Stimulated activated memory B cell treated with anti-CD40 and anti-IgM and Interleukin-4, amounts not matched to agents 10 μg/mL and 1 μg/mL and 100 μg/mL, for 72 hours (primary cell): ENCODE results near the gene TOMM20.

ENCODE experiments used
- ATAC-seq: fragments of 150-1000 bp; cut with Tn5 transposase; 2 replicates; pipeline ENCODE4 v1.10.0; 2021
- H3K27ac Mint-ChIP-seq: one replicate; pipeline ENCODE4 v1.8.0; 2022; ENCODE audit warnings: mild to moderate bottlenecking, mixed read lengths
- H3K27me3 Mint-ChIP-seq: one replicate; pipeline ENCODE4 v1.8.0; 2022; ENCODE audit warnings: mixed read lengths
- H3K36me3 Mint-ChIP-seq: one replicate; pipeline ENCODE4 v1.8.0; 2022; ENCODE audit warnings: mixed read lengths
- H3K4me1 Mint-ChIP-seq: one replicate; pipeline ENCODE4 v1.8.0; 2022; ENCODE audit warnings: mixed read lengths
- H3K4me3 Mint-ChIP-seq: one replicate; pipeline ENCODE4 v1.8.0; 2022; ENCODE audit warnings: mild to moderate bottlenecking, moderate library complexity, mixed read lengths
- H3K9me3 Mint-ChIP-seq: one replicate; pipeline ENCODE4 v1.8.0; 2022; ENCODE audit warnings: mixed read lengths

The TOMM20 gene

DNA sequence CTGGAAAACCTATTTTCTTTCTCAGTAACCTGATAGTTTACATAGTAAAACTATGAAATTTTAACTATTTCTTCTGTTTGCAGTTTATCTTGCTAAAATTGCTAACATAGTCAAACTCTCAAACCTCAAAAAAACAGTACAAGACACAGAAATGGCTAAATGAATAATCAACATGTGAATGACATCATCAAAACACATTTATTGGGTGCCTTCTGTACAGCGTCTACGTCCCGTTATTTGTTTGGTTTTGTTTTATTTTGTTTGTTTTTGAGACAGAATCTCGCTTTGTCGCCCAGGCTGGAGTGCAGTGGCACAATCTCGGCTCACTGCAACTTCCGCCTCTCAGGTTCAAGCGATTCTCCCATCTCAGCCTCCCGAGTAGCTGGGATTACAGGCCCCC, 21.2 kb upstream of the TOMM20 start:
- Mint-ChIP-seq H3K4me3 (no peak overlapping the region), H3K4me1 (peaks cover 29% of the 10 kb centered on the region), H3K9me3 (no peaks in the 10 kb centered on the region), H3K27me3 (no peaks in the 10 kb centered on the region), H3K27ac (peak overlapping the region; percentile 15), H3K36me3 (peaks cover 42% of the 10 kb centered on the region)
- no peak for ATAC-seq

DNA sequence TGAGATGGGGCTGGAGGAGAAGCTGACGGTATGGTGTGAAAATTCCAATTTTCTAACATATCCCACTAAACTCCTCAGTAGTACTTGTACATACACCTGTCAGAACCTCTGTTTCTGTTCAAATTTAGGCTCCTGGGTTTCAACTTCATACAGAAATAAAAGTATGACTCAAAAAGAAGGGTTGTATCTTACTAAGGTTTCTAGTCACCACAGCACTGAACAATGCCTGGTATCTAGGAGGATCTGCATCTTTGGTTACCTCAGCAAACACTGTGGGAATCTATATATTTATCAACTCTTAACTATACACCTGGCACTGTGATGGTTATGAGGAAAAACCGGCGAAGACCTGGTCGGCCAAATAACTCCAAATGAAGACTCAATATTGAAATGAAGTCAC, 18.6 kb upstream of the TOMM20 start:
- ATAC-seq: no peak
- H3K36me3 Mint-ChIP-seq: peaks cover 27% of the 10 kb centered on the region
- H3K27me3 Mint-ChIP-seq: no peaks in the 10 kb centered on the region

DNA sequence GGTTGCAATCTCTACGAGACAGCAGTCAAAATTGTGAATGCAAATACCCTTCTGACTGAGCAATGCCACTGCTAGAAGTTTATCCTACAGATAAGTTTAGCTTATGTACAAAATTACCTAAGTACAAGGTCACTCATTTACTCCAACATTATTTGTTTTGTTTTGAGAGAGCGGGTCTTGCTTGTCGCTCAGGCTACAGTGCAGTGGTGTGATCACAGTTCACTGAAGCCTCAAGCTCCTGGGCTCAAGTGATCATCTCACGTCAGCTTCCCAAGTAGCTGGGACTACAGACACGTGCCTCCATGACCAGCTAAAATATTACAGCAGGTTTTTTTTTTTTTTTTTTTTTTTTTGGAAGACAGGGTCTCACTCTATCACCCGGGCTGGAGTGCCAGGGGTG, 17.0 kb upstream of the TOMM20 start:
- Mint-ChIP-seq H3K4me3 (no peak overlapping the region), H3K27ac (no peak overlapping the region), H3K9me3 (no peaks in the 10 kb centered on the region), H3K4me1 (peaks cover 20% of the 10 kb centered on the region), H3K27me3 (no peaks in the 10 kb centered on the region), H3K36me3 (peaks cover 28% of the 10 kb centered on the region)
- no peak for ATAC-seq

More for the DNA sequence above, 18.6 kb upstream of the TOMM20 start:
- H3K27ac Mint-ChIP-seq: no peak overlapping the region
- H3K9me3 Mint-ChIP-seq: no peaks in the 10 kb centered on the region
- no peak overlapping the region for H3K4me3 Mint-ChIP-seq
- H3K4me1 Mint-ChIP-seq: peaks cover 29% of the 10 kb centered on the region

DNA sequence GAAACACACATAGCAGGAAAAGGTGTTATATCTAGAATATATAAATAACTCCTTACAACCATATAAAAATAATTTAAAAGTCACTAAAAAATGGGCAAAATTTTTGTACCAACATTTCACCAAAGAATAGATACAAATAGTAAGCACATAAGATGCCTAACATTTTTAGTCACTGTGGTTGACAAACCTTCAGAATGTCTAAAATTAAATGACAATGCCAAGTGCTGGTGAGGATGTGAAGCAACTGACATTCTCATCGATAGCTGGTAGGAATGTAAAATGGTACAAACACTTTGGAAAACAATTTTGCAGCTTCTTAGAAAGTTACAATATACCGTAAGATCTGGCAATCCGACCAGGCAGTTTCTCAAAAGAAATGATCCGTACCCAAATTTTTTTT, 14.4 kb upstream of the TOMM20 start:
- H3K9me3 Mint-ChIP-seq: no peaks in the 10 kb centered on the region
- H3K27ac Mint-ChIP-seq: no peak overlapping the region
- no peaks in the 10 kb centered on the region for H3K27me3 Mint-ChIP-seq
- H3K4me3 Mint-ChIP-seq: no peak overlapping the region
- H3K4me1 Mint-ChIP-seq: peaks cover 27% of the 10 kb centered on the region
- H3K36me3 Mint-ChIP-seq: peaks cover 43% of the 10 kb centered on the region
- ATAC-seq: no peak

DNA sequence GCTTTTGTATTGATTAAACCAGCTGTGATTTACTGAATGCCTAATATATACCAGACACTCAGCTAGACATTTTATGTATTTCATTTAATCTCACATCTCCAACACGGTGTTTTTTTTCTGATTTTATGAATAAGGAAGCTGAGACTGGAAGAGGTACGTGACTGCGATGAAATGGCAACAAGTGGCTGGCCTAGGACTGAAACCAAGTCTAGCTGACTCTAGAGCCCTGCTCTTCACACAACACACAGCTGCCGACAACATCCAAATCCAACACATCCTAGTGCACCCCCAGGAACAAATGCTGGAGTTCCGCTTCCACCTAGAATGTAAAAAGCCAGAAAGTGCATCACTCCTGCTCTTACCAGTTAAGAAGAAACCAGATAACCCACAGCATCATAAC, 10.7 kb upstream of the TOMM20 start:
- H3K27me3 Mint-ChIP-seq: no peaks in the 10 kb centered on the region
- H3K4me1 Mint-ChIP-seq: peaks cover 13% of the 10 kb centered on the region
- H3K4me3 Mint-ChIP-seq: no peak overlapping the region
- H3K36me3 Mint-ChIP-seq: peaks cover 64% of the 10 kb centered on the region
- H3K27ac Mint-ChIP-seq: peak overlapping the region; percentile 44
- no peaks in the 10 kb centered on the region for H3K9me3 Mint-ChIP-seq
- ATAC-seq: no peak

DNA sequence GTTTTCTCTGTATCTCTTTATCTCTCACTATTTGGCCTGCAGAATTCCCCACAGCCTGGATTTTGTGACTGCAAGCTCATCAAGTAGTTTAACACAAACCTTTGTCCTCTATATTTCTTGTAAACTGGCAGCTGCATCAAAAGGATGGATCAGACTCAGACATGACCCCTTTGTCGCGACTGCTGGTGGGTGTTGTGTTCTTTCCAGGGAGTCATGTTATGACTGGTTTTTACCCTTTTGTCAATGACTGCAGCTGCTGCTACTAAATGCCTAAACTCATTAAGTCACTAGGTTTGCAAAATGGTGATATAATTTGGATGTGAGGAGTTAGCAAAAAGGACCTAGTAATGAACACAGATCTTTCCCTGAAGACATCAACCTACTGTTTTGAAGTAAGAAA, 10.2 kb upstream of the TOMM20 start:
- no peaks in the 10 kb centered on the region for H3K27me3 Mint-ChIP-seq

DNA sequence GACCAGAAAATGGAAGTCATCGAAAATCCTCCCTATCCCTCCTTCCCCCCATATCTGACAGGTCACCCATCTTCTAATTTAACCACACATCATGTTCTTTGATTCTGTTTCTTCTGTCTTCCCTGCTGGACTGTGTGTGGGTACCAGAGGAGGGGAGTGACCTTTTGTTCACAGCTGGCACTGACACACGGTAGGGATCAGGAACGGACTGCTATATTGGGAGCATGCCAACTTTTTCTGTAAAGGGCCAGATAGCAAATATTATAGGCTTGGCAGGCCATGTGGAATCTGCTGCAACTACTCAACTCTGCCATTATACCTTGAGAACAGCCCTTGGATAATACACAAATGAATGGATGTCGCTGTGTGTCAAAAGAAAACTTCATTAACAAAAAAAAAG, 7.5 kb upstream of the TOMM20 start:
- Mint-ChIP-seq H3K36me3 (peaks cover 77% of the 10 kb centered on the region), H3K4me1 (peaks cover 13% of the 10 kb centered on the region), H3K27me3 (no peaks in the 10 kb centered on the region), H3K4me3 (no peak overlapping the region), H3K9me3 (no peaks in the 10 kb centered on the region), H3K27ac (no peak overlapping the region)
- no peak for ATAC-seq

More for the DNA sequence above, 10.2 kb upstream of the TOMM20 start:
- H3K9me3 Mint-ChIP-seq: no peaks in the 10 kb centered on the region
- H3K27ac Mint-ChIP-seq: peak overlapping the region; percentile 44
- H3K4me1 Mint-ChIP-seq: peaks cover 13% of the 10 kb centered on the region
- H3K36me3 Mint-ChIP-seq: peaks cover 69% of the 10 kb centered on the region
- ATAC-seq: no peak
- no peak overlapping the region for H3K4me3 Mint-ChIP-seq

DNA sequence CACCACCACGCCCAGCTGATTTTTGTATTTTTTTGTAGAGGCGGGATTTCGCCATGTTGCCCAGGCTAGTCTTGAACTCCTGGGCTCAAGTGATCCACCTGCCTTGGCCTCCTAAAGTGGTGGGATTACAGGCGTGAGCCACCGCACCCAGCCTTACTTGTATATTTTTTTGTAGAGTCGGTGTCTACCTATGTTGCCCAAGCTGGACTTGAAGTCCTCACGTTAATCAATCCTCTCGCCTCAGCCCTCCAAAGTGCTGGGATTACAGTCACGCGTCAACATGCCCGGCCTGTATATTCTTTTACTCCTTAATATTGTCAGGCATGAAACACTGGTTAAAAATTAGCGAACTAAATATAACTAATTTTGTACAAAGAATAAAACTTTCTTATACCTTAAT, 5.5 kb upstream of the TOMM20 start:
- Mint-ChIP-seq H3K9me3 (no peaks in the 10 kb centered on the region), H3K27me3 (no peaks in the 10 kb centered on the region), H3K36me3 (peaks cover 68% of the 10 kb centered on the region), H3K4me3 (no peak overlapping the region), H3K27ac (no peak overlapping the region), H3K4me1 (peaks cover 7% of the 10 kb centered on the region)
- no peak for ATAC-seq

DNA sequence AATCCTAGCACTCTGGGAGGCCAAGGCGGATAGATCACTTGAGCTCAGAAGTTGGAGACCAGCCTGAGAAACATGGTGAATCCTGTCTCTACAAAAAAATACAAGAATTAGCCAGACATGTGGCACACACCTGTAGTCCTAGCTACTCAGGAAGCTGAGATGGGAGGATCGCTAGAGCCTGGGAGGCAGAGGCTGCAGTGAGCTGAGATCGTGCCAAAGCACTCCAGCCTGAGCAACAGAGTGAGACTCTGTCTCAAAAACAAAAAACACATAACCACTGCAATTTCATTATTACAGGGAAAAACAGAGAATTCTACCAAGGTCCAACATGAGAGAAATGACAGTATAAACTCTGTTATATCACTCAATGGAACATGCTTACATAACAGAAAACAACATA, 4.4 kb upstream of the TOMM20 start:
- H3K27me3 Mint-ChIP-seq: no peaks in the 10 kb centered on the region
- H3K4me3 Mint-ChIP-seq: no peak overlapping the region
- ATAC-seq: no peak
- H3K4me1 Mint-ChIP-seq: peaks cover 6% of the 10 kb centered on the region
- peaks cover 57% of the 10 kb centered on the region for H3K36me3 Mint-ChIP-seq
- no peak overlapping the region for H3K27ac Mint-ChIP-seq
- H3K9me3 Mint-ChIP-seq: no peaks in the 10 kb centered on the region

DNA sequence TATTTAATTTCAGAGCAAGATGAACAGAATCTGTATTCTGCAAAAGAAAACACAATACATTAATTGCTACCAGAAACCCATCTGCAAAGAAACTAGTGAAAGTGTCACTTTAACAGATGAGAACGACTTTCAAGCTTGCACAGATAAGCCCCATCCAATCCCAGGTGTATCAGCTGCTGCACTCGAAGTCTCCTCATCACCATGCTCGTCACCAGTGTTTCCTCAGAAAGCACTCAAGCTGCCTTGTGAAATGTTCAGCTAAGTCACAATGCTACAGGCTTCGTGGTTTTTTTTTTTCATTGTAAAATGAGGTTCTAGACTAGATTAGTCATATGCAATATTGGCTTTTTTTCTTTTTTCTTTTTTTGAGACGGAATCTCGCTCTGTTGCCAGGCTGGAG, 3.3 kb upstream of the TOMM20 start:
- Mint-ChIP-seq H3K27ac (no peak overlapping the region), H3K4me1 (peaks cover 14% of the 10 kb centered on the region), H3K4me3 (no peak overlapping the region), H3K9me3 (no peaks in the 10 kb centered on the region), H3K36me3 (peaks cover 48% of the 10 kb centered on the region), H3K27me3 (no peaks in the 10 kb centered on the region)
- ATAC-seq: no peak

DNA sequence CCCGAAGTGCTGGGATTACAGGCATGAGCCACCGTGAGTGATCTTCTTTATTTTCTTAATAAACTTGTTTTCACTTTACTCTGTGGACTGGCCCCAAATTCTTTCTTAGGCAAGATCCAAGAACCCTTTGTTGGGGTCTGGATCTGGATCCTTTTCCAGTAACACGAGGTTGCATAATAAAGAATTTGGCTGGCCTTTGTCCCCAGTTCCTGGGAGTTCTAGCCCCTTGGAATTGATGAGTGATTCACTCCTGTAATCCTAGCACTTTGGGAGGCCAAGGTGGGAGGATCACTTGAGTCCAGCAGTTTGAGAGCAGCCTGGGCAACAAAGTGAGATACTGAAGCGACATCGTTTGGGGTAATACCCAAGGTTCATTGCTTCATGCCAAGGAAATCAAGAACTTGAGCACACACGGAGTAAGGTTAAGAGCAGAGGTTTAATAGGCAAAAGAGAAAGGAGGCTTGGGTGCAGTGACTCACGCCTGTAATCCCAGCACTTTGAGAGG, 2.2 kb upstream of the TOMM20 start:
- no peak for ATAC-seq
- Mint-ChIP-seq H3K4me3 (no peak overlapping the region), H3K4me1 (peaks cover 25% of the 10 kb centered on the region), H3K27me3 (no peaks in the 10 kb centered on the region), H3K9me3 (no peaks in the 10 kb centered on the region), H3K27ac (peak overlapping the region; percentile 95), H3K36me3 (peaks cover 47% of the 10 kb centered on the region)

DNA sequence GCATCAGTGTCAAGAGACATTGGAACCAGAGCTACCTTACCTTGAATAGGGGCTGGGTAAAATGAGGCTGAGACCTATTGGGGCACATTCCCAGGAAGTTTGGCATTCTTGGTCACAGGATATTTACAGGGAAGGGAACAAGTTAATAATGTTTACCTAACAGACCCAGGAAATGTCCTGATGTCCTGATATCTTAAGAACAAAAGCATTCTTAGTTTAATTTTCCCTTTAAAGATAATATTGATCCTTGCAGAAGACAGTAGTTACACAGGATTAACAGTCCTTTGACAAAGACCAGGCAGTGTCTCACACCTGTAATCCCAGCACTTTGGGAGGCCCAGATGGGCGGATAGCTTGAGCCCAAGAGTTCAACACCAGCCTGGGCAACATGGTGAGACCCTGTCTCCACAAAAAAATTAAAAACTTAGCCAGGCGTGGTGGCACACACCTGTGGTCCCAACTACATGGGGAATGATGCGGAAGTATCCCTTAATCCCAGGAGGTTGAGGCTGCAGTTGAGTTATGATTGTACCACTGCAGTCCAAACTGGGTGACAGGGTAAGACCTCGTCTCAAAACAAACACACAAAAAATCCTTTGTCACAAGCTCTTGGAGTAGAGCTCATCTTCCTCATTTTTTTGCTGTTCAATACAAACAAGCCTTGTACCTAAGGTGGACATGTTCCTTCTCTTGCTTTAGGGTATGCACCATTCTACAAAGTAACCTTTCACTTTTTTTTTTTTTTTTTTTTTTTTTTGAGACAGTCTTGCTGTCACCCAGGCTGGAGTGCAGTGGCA, 1.3 kb upstream of the TOMM20 start:
- Mint-ChIP-seq H3K36me3 (peaks cover 42% of the 10 kb centered on the region), H3K27ac (peak overlapping the region; percentile 95), H3K4me3 (no peak overlapping the region), H3K27me3 (no peaks in the 10 kb centered on the region), H3K4me1 (peaks cover 33% of the 10 kb centered on the region), H3K9me3 (no peaks in the 10 kb centered on the region)
- ATAC-seq: no peak

DNA sequence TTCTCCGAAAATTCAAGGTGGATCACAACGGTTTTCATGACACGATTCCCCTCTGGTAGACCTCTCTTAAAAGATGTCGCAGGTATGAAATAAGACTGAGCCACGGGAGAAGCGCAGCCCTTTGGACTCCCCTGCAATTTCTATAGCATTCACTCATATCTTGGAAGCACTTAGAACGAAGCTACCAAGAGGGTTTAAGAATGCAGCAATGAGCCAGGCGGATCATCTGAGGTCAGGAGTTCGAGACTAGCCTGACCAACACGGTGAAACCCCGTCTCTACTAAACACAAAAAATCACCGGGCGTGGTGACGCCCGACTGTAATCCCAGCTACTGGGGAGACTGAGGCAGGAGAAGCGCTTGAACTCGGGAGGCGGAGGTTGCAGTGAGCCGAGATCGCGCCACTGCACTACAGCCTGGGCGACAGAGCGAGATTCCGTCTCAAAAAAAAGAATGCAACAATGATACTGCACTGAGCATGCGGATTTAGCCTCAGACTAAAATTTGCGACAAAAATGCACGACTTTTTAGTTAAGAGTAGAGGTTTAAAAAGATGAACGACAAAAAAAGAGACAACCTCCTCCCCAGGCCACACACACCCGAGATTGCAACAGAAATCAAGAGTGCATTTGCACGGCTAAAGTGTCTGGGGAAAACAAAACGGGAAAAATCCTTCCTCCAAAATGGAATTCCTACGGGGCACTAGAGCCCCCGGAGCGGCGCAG, 743 bp downstream of the TOMM20 start:
- H3K4me1 Mint-ChIP-seq: peaks cover 51% of the 10 kb centered on the region
- H3K4me3 Mint-ChIP-seq: peak overlapping the region; percentile 98
- H3K9me3 Mint-ChIP-seq: no peaks in the 10 kb centered on the region
- no peaks in the 10 kb centered on the region for H3K27me3 Mint-ChIP-seq
- H3K27ac Mint-ChIP-seq: peak overlapping the region; percentile 95
- peaks cover 30% of the 10 kb centered on the region for H3K36me3 Mint-ChIP-seq
- ATAC-seq: peak; percentile 10

DNA sequence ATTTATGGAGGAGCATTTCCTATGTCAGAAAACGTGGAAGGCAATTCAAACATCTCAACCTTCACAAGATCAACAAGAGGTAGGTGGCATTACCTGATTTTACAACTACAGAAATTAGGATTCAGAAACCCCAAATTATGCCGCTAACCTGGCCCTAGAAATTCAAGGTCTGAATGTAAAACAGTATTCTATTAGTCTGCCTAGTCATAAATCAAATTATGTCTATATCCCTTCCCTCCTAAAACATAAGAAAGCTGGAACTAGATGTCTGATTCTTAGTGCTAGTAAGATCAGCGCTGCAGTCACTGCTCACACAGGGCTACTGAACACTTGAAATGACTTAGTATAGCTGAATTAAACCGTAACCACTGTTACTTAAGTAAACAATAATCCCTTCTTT, 1.4 kb downstream of the TOMM20 start:
- H3K36me3 Mint-ChIP-seq: peaks cover 29% of the 10 kb centered on the region

DNA sequence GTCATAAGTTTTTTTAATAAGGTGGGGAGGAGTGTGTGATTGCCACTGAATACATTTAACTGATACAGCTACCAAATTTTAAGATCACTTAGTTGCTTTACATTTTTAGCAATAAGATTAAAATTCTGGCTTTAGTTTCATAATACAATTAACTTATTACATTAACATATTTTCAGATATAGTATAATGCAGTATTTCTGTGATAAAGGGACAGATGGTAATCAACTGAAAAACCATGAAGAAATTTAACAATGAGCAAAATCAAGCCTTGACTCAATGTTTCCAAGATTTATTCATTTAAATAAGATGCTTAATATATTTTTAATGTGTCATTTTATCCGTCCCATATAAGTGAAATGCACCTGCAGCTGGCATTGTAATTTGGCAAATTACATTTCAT, 4.0 kb downstream of the TOMM20 start:
- no peak for ATAC-seq
- H3K4me1 Mint-ChIP-seq: peaks cover 62% of the 10 kb centered on the region
- H3K27me3 Mint-ChIP-seq: no peaks in the 10 kb centered on the region
- H3K27ac Mint-ChIP-seq: no peak overlapping the region
- peaks cover 35% of the 10 kb centered on the region for H3K36me3 Mint-ChIP-seq
- H3K9me3 Mint-ChIP-seq: no peaks in the 10 kb centered on the region
- H3K4me3 Mint-ChIP-seq: no peak overlapping the region

More for the DNA sequence above, 1.4 kb downstream of the TOMM20 start:
- Mint-ChIP-seq H3K4me1 (peaks cover 56% of the 10 kb centered on the region), H3K9me3 (no peaks in the 10 kb centered on the region), H3K4me3 (peak overlapping the region; percentile 98), H3K27ac (peak overlapping the region; percentile 95), H3K27me3 (no peaks in the 10 kb centered on the region)
- no peak for ATAC-seq

DNA sequence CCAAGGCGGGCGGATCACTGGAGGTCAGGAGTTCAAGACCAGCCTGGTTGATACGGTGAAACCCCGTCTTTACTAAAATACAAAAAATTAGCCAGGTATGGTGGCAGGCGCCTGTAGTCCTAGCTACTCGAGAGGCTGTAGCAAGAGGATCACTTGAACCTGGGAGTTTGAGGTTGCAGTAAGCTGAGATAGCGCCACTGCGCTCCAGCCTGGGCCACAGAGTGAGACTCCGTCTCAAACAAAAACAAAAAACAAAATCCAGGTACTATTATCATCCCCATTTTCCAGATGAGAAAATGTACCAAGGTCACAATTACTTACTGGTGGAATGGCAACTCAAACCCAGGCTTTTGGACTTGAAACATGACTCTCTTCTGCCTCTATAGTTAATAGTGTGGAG, 4.5 kb downstream of the TOMM20 start:
- no peak for ATAC-seq
- H3K9me3 Mint-ChIP-seq: no peaks in the 10 kb centered on the region
- peaks cover 36% of the 10 kb centered on the region for H3K36me3 Mint-ChIP-seq
- H3K4me1 Mint-ChIP-seq: peaks cover 61% of the 10 kb centered on the region
- no peak overlapping the region for H3K4me3 Mint-ChIP-seq
- no peaks in the 10 kb centered on the region for H3K27me3 Mint-ChIP-seq
- no peak overlapping the region for H3K27ac Mint-ChIP-seq
